AG09309 (cell line): ENCODE measurements around the gene DDX42.
"Not testable (repeated sequence)": the region's sequence is repeated elsewhere in the genome, so short reads cannot be mapped to it uniquely, and the experiment has no call there.

ENCODE experiments used
- DNase-seq: peaks from one replicate; pipeline ENCODE4 v3.0.0-alpha.2; 2010; ENCODE audit warnings: low read depth
- H3K4me3 ChIP-seq: 2 replicates; pipeline ENCODE4 v1.5.1; 2011; ENCODE audit warnings: mild to moderate bottlenecking, low read depth, low read length, moderate library complexity; ENCODE audit not compliant: control insufficient read depth
- TF ChIP-seq, protein P1 (sequence below): IDR thresholded peaks from 2 replicates; pipeline ENCODE4 v1.5.1; 2011; ENCODE audit warnings: mild to moderate bottlenecking, low read depth, low read length, inconsistent platforms; ENCODE audit not compliant: insufficient read depth, control insufficient read depth; ENCODE audit errors: missing control alignments

The DDX42 gene

DNA sequence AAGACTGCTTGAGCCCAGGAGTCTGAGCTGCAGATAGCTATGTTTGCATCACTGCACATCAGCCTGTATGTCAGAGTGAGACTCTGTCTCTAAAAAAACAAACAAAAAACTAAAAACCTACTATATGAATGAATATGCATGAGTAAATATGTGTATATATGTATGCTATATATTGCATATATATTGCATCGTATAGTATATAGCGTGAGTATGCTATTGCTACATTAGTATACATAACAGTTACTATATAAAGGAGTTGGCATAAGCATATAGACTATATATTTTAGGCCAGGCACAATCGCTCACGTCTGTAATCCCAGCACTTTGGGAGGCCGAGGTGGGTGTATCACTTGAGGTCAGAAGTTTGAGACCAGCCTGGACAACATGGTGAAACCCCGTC lies 16.1 kb downstream of the DDX42 start:
- TF ChIP-seq, protein P1, sequence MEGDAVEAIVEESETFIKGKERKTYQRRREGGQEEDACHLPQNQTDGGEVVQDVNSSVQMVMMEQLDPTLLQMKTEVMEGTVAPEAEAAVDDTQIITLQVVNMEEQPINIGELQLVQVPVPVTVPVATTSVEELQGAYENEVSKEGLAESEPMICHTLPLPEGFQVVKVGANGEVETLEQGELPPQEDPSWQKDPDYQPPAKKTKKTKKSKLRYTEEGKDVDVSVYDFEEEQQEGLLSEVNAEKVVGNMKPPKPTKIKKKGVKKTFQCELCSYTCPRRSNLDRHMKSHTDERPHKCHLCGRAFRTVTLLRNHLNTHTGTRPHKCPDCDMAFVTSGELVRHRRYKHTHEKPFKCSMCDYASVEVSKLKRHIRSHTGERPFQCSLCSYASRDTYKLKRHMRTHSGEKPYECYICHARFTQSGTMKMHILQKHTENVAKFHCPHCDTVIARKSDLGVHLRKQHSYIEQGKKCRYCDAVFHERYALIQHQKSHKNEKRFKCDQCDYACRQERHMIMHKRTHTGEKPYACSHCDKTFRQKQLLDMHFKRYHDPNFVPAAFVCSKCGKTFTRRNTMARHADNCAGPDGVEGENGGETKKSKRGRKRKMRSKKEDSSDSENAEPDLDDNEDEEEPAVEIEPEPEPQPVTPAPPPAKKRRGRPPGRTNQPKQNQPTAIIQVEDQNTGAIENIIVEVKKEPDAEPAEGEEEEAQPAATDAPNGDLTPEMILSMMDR = no peak
- H3K4me3 ChIP-seq = no peak overlapping the region
- DNase-seq = no peak

DNA sequence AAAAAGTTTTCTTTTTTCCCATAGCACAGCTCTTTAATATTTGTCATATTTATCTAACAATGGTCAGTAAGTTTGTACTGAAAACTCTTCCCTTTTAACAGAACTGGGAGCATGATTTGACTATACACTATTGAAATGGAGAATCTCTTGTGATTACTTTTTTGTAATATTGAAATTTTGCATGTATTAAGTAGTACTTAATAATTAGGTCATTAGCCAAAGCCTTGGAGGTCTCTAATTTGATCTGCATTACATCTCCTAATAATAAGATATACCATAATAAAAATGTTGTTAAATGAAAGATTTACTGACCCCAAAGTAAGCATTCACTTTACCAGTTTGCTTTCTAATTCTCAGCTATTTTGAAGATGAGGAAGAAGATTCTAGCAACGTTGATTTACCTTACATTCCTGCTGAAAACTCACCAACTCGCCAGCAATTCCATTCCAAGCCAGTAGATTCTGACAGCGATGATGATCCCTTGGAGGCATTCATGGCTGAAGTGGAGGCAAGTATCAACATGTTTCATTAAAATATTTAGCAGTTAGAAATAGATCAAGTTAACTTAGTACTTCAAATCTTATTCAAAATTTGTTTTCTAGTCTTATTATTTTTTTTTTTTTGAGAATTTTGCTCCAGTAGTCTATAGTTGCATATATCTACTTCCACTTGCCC lies 18.2 kb downstream of the DDX42 start:
- H3K4me3 ChIP-seq = no peak overlapping the region
- TF ChIP-seq, protein P1 = no peak
- no peak for DNase-seq

DNA sequence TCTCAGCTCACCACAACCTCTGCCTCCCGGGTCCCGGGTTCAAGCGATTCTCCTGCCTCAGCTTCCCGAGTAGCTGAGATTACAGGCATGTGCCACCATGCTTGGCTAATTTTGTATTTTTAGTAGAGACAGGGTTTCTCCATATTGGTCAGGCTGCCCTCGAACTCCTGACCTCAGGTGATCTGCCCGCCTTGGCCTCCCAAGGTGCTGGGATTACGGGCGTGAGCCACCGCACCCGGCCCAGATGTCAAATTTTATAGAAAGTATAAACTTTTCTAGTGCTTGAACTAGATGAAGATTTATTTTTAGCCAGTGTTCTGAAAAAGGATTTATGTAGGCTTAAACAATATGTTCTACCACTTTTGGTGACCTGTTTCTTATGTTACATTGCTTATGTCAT lies 22.4 kb downstream of the DDX42 start:
- not testable (repeated sequence) for H3K4me3 ChIP-seq, DNase-seq

DNA sequence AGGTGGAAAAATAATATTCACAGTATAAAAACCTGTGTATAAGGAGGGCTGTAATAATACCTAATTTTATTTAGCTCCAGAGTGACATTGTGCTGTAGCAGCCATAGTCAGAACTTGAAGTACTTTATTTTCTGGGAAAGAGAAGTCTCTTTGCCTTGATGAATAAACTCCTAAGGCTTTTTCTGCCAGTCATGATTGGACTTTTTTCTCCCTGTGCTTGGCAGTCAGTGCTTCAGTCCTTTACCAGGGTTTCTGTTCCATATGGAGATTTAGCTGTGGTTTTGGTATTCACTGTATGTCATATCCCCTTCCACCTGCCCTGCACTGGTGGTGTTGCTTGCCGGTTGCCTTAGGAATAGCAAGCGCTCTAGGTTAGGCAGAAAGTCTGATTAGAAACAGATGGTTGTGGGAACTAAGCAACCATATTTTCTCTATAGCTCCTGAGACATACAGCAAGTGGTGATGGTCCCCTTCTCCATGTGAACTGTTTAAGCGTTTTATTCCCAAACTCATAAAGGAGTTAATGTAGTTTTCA lies 24.7 kb downstream of the DDX42 start:
- TF ChIP-seq, protein P1 = no peak
- no peak overlapping the region for H3K4me3 ChIP-seq
- no peak for DNase-seq

DNA sequence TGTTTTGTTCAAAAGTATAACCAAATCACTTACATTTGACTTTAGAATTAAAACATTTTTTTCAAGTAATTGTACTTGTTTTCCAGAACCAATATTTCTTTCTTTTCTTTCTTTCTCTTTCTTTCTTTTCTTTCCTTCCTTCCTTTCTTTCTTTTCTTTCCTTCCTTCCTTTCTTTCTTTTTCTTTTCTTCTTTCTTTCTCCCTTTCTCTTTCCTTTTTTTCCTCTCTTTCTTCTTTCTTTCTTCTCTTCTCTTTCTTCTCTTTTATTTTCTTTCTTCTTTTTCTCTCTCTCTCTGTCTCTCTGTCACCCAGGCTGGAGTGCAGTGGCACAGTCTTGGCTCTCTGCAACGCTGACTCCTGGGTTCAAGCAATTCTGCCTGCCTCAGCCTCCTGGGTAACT lies 26.8 kb downstream of the DDX42 start:
- no peak for DNase-seq
- TF ChIP-seq, protein P1 = no peak
- no peak overlapping the region for H3K4me3 ChIP-seq

DNA sequence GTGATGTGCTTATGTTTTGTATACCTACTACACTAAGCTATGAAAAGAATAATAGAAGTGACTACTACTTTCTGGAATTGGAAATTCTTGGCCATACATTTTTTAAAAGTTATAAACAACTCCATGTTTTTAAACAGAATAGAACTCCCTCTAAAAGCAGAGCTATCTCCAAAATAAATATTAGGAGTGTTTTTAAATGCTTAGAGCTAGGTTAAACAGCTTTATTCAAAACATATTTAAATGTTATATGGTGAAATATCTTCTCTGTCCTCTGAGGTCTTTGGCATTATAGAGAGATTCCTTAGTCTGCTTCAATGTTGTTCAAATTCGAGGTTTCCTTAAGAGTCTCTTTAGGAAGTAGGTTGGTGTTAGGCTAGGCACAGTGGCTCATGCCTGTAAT lies 30.4 kb downstream of the DDX42 start:
- no peak overlapping the region for H3K4me3 ChIP-seq
- TF ChIP-seq, protein P1 = no peak
- no peak for DNase-seq

DNA sequence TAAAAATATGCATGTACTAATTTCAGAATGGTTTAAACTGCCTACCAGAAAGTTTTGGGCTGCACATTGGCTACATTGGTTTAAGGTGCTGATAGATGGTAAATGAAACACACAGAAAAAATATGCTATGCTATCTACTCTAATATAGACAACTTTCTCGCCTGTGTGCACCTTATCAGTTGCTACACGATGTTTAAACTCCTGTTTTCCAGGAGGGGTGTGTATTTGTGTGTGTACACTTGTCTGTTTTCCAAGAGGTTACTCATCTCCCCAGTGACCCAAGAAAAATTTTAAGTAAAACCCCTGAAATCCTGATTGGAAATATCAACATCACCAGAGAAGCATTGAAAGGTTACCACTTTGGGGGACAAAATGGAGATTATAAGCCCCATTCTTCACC lies 31.6 kb downstream of the DDX42 start:
- TF ChIP-seq, protein P1 = no peak
- no peak overlapping the region for H3K4me3 ChIP-seq
- no peak for DNase-seq
